Neural progenitor cell (in vitro differentiated cells): ENCODE data around the gene TRIO.

Experiments used
- CTCF ChIP-seq: fragments of 200-600 bp; sonication (generic); IDR thresholded peaks from 2 replicates; pipeline ENCODE4 v1.5.1; 2017; ENCODE audit warnings: antibody characterized with exemption, mild to moderate bottlenecking
- EZH2 ChIP-seq: fragments of 200-600 bp; sonication (generic); IDR thresholded peaks from 2 replicates; pipeline ENCODE4 v1.6.1; 2017; ENCODE audit warnings: antibody characterized with exemption, mild to moderate bottlenecking, moderate library complexity
- EZH2phosphoT487 ChIP-seq: fragments of 200-600 bp; sonication (generic); IDR thresholded peaks from 2 replicates; pipeline ENCODE4 v1.6.1; 2017; ENCODE audit warnings: antibody characterized with exemption

GRCh38 chr5:14146725-14147124 lies 3.6 kb downstream of the TRIO start:
- TF ChIP-seq CTCF (no peak), EZH2 (no peak), EZH2phosphoT487 (no peak)
